SK-N-SH (cell line): ENCODE results near the gene MYO19.

Source experiments
- MEF2A ChIP-seq: IDR thresholded peaks from 2 replicates; pipeline ENCODE4 v1.4.0; 2012; ENCODE audit warnings: low read depth, borderline replicate concordance
- MXI1 ChIP-seq: IDR thresholded peaks from 2 replicates; pipeline ENCODE4 v1.6.1; 2012; ENCODE audit warnings: mild to moderate bottlenecking, low read depth, low read length, improper control_type of control experiment
- POLR2AphosphoS5 ChIP-seq: IDR thresholded peaks from 2 replicates; pipeline ENCODE4 v1.6.1; 2012; ENCODE audit warnings: low read depth, low read length
- RFX5 ChIP-seq: IDR thresholded peaks from 2 replicates; pipeline ENCODE4 v1.6.1; 2012; ENCODE audit warnings: mild to moderate bottlenecking, improper control_type of control experiment, low read length
- SIN3A ChIP-seq: IDR thresholded peaks from 2 replicates; pipeline ENCODE4 v1.6.1; 2012; ENCODE audit warnings: low read depth, mild to moderate bottlenecking, low read length, moderate library complexity, borderline replicate concordance
- TAF1 ChIP-seq: IDR thresholded peaks from 2 replicates; pipeline ENCODE4 v1.6.1; 2012; ENCODE audit warnings: low read depth, mild to moderate bottlenecking, low read length, moderate library complexity, borderline replicate concordance
- TCF12 ChIP-seq: IDR thresholded peaks from 2 replicates; pipeline ENCODE4 v1.4.0; 2012
- YY1 ChIP-seq: IDR thresholded peaks from 2 replicates; pipeline ENCODE4 v1.4.0; 2012; ENCODE audit warnings: low read depth, mild to moderate bottlenecking
- TF ChIP-seq, protein P1 (sequence below): fragments of 200-600 bp; sonication (generic); IDR thresholded peaks from 2 replicates; pipeline ENCODE4 v1.6.1; 2017; ENCODE audit warnings: antibody characterized with exemption, mild to moderate bottlenecking, moderate library complexity

DNA sequence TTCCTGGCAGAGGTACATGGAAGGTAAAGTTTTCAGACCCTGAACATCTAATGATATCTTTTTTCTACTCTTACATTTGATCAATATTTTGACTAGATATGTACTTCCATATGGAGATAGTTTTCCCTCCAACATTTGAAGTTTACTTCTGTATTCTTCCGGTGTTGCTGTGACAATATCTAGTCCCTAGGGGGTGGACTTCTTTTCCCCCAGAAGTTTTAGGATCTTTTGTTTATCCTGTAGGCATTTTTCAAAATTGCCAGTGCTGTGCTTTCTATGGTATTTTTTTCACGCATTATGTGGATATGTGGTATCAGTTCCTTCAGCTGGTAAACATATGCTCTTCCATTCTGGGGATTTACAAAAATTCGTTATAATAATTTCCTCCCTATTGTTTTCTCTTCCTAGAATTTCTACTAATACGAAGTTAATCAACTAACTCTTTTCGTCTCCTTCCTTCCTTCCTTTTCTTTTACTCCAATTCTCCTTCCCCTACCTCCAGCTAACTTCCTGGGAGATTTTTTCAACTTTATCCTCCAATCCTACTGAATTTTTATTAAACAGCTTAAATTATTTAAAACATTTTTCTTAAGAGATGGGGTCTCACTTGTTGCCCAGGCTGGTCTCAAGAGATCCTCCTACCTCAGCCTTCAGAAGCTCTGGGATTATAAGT, 74.3 kb downstream of the MYO19 start:
- TF ChIP-seq YY1 (no peak), MXI1 (no peak), POLR2AphosphoS5 (no peak), SIN3A (no peak), RFX5 (no peak), MEF2A (no peak), TAF1 (no peak), TCF12 (no peak)
- TF ChIP-seq, protein P1, sequence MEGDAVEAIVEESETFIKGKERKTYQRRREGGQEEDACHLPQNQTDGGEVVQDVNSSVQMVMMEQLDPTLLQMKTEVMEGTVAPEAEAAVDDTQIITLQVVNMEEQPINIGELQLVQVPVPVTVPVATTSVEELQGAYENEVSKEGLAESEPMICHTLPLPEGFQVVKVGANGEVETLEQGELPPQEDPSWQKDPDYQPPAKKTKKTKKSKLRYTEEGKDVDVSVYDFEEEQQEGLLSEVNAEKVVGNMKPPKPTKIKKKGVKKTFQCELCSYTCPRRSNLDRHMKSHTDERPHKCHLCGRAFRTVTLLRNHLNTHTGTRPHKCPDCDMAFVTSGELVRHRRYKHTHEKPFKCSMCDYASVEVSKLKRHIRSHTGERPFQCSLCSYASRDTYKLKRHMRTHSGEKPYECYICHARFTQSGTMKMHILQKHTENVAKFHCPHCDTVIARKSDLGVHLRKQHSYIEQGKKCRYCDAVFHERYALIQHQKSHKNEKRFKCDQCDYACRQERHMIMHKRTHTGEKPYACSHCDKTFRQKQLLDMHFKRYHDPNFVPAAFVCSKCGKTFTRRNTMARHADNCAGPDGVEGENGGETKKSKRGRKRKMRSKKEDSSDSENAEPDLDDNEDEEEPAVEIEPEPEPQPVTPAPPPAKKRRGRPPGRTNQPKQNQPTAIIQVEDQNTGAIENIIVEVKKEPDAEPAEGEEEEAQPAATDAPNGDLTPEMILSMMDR: no peak
